CD4-positive, alpha-beta T cell treated with Interleukin-2 at 100 ng/mL for 4 hours (primary cell): Measurements from ENCODE around the gene CCDC134.
A peak's percentile ranks its signal among the peaks of the same experiment; 100 is the strongest.

Experiments used
- DNase-seq: peaks from one replicate; pipeline ENCODE4 v3.0.0-alpha.2; 2020; ENCODE audit warnings: low spot score

CCDC134 gene

GRCh38 chr22:41787331-41787730 lies 13.1 kb upstream of the CCDC134 start:
- no peak for DNase-seq

GRCh38 chr22:41793871-41794270 lies 6.6 kb upstream of the CCDC134 start:
- DNase-seq: no peak

- DNase-seq: no peak
Observed at GRCh38 chr22:41798736-41799135, 1.7 kb upstream of the CCDC134 start.

- no peak for DNase-seq
Observed at GRCh38 chr22:41799486-41800347, 762 bp upstream of the CCDC134 start.

- DNase-seq: no peak
Observed at GRCh38 chr22:41801147-41801819, 804 bp downstream of the CCDC134 start.

- DNase-seq: no peak
Observed at GRCh38 chr22:41801886-41802285, 1.4 kb downstream of the CCDC134 start.

GRCh38 chr22:41805639-41806038 lies 5.2 kb downstream of the CCDC134 start:
- DNase-seq: no peak

GRCh38 chr22:41808400-41808799 lies 7.9 kb downstream of the CCDC134 start:
- DNase-seq: no peak

- DNase-seq: no peak
Observed at GRCh38 chr22:41810022-41810421, 9.5 kb downstream of the CCDC134 start.

GRCh38 chr22:41812805-41813545 lies 12.5 kb downstream of the CCDC134 start:
- no peak for DNase-seq

GRCh38 chr22:41813726-41814410 lies 13.4 kb downstream of the CCDC134 start:
- no peak for DNase-seq

- DNase-seq: no peak
Observed at GRCh38 chr22:41815716-41816115, 15.2 kb downstream of the CCDC134 start.

- no peak for DNase-seq
Observed at GRCh38 chr22:41816241-41816640, 15.8 kb downstream of the CCDC134 start.

GRCh38 chr22:41816871-41817270 lies 16.4 kb downstream of the CCDC134 start:
- no peak for DNase-seq

- DNase-seq: no peak
Observed at GRCh38 chr22:41818011-41818410, 17.5 kb downstream of the CCDC134 start.

GRCh38 chr22:41818596-41818995 lies 18.1 kb downstream of the CCDC134 start:
- DNase-seq: no peak

- DNase-seq: no peak
Observed at GRCh38 chr22:41819257-41819656, 18.8 kb downstream of the CCDC134 start.

- DNase-seq: no peak
Observed at GRCh38 chr22:41820447-41820846, 20.0 kb downstream of the CCDC134 start.

GRCh38 chr22:41821471-41822316 lies 21.2 kb downstream of the CCDC134 start:
- no peak for DNase-seq

- DNase-seq: peak; percentile 92
Observed at GRCh38 chr22:41822317-41823057, 22.0 kb downstream of the CCDC134 start.
